Keratinocyte (primary cell): ENCODE data around the gene SLC6A19.

Source experiments
- CTCF ChIP-seq, 3 experiments: IDR thresholded peaks in 1 of 3; conservative IDR thresholded peaks in 1 of 3; optimal IDR thresholded peaks in 1 of 3; 2 replicates in 2 of 3; 3 replicates in 1 of 3; pipeline versions ENCODE3 to v1.5.1; 2011; ENCODE audit warnings: low read length in 3 of 3, mild to moderate bottlenecking in 3 of 3, moderate library complexity in 2 of 3, control low read depth in 1 of 3, inconsistent platforms in 1 of 3; ENCODE audit not compliant: insufficient read depth in 2 of 3; ENCODE audit errors: extremely low read depth in 1 of 3
- EZH2 ChIP-seq: IDR thresholded peaks from one replicate; pipeline ENCODE4 v1.6.1; 2012; ENCODE audit warnings: inconsistent platforms, mild to moderate bottlenecking, low read length, moderate library complexity

- TF ChIP-seq EZH2: no peak
- no peak for TF ChIP-seq CTCF (optimal IDR thresholded peaks at IDR 0.05 in 1 of 3, IDR thresholded peaks at IDR 0.05 in 1 of 3, conservative IDR thresholded peaks at IDR 0.05 in 1 of 3; ENCODE audit: extremely low read depth in 1 of 3, insufficient read depth in 2 of 3, low read length in 3 of 3)
Observed at GRCh38 chr5:1193591-1193985, 7.8 kb upstream of the SLC6A19 start.
